Tibial nerve (tissue), 3 donors: Measurements from ENCODE around the gene LAP3.

Experiments
- POLR2A ChIP-seq, 2 donors: fragments of 450-650 bp; IDR thresholded peaks; one replicate each; pipeline ENCODE4 v1.6.1; 2017; ENCODE audit warnings: antibody characterized with exemption in 2 of 2, mild to moderate bottlenecking in 2 of 2, moderate library complexity in 2 of 2
- TF ChIP-seq, protein P1 (sequence below), 5 experiments: fragments of 200-600 bp in 3 of 5; fragments of 450-650 bp in 2 of 5; sonication (generic) in 3 of 5; IDR thresholded peaks; one replicate each; pipeline ENCODE4 v1.5.1; 2016 to 2019; ENCODE audit warnings: antibody characterized with exemption in 5 of 5, mild to moderate bottlenecking in 3 of 5, moderate library complexity in 2 of 5

DNA sequence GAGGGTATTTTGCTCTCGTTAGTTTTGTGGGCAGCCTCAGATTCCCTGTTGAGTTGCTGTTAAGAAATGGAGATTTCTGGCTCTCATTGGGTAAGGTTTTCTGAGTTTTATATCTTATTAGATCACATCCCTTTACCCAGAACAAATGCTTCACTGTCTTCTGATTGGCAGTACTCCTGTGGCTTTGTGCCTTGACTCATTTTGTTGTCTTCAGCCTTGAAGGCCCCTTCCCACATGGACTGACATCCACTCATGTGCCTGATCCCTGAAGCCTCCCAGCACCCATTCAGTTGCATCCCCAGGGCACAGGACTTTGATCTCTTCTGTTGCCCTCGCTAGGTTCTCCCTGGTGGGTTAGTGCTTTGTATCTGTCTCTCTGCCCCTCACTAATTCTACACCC, 47.8 kb downstream of the LAP3 start:
- TF ChIP-seq, protein P1, sequence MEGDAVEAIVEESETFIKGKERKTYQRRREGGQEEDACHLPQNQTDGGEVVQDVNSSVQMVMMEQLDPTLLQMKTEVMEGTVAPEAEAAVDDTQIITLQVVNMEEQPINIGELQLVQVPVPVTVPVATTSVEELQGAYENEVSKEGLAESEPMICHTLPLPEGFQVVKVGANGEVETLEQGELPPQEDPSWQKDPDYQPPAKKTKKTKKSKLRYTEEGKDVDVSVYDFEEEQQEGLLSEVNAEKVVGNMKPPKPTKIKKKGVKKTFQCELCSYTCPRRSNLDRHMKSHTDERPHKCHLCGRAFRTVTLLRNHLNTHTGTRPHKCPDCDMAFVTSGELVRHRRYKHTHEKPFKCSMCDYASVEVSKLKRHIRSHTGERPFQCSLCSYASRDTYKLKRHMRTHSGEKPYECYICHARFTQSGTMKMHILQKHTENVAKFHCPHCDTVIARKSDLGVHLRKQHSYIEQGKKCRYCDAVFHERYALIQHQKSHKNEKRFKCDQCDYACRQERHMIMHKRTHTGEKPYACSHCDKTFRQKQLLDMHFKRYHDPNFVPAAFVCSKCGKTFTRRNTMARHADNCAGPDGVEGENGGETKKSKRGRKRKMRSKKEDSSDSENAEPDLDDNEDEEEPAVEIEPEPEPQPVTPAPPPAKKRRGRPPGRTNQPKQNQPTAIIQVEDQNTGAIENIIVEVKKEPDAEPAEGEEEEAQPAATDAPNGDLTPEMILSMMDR (IDR thresholded peaks at IDR 0.05) = no peak
- TF ChIP-seq POLR2A (IDR thresholded peaks at IDR 0.05) = no peak
